Neuronal stem cell (in vitro differentiated cells): ENCODE measurements around the gene PHEX.

Experiments used
- DNase-seq: peaks from one replicate; pipeline ENCODE4 v3.0.0-alpha.2; 2013; ENCODE audit warnings: low spot score
- H2AFZ ChIP-seq: one replicate; pipeline ENCODE4 v1.6.1; 2013; ENCODE audit warnings: mild to moderate bottlenecking, low read length, inconsistent platforms
- H2AK5ac ChIP-seq: 2 replicates; pipeline ENCODE4 v1.6.1; 2013; ENCODE audit warnings: low read depth, mild to moderate bottlenecking, inconsistent platforms, low read length, moderate library complexity, mixed read lengths
- H2BK120ac ChIP-seq: 2 replicates; pipeline ENCODE4 v1.6.1; 2013; ENCODE audit warnings: low read depth, mild to moderate bottlenecking, inconsistent platforms, low read length, moderate library complexity, mixed read lengths
- H2BK12ac ChIP-seq: one replicate; pipeline ENCODE4 v1.6.1; 2013; ENCODE audit warnings: low read length, inconsistent platforms
- H2BK15ac ChIP-seq: 2 replicates; pipeline ENCODE4 v1.6.1; 2013; ENCODE audit warnings: mild to moderate bottlenecking, low read length, inconsistent platforms, mixed read lengths
- H2BK5ac ChIP-seq: one replicate; pipeline ENCODE4 v1.6.1; 2013; ENCODE audit warnings: inconsistent platforms, mild to moderate bottlenecking, low read length, moderate library complexity
- H3K14ac ChIP-seq: one replicate; pipeline ENCODE4 v1.6.1; 2013; ENCODE audit warnings: low read length, inconsistent platforms
- H3K18ac ChIP-seq: 2 replicates; pipeline ENCODE4 v1.6.1; 2013; ENCODE audit warnings: low read length, inconsistent platforms
- H3K23ac ChIP-seq: 2 replicates; pipeline ENCODE4 v1.6.1; 2013; ENCODE audit warnings: low read depth, mild to moderate bottlenecking, mixed read lengths, low read length, inconsistent platforms; ENCODE audit not compliant: poor library complexity
- H3K27ac ChIP-seq: replicated peaks from 3 replicates; pipeline ENCODE4 v1.5.1; 2013; ENCODE audit warnings: low read length, inconsistent platforms
- H3K27me3 ChIP-seq, 3 experiments: 2 replicates each; pipeline ENCODE4 v1.6.1; 2013; ENCODE audit warnings: low read length in 3 of 3, mild to moderate bottlenecking in 2 of 3, inconsistent platforms in 1 of 3, low read depth in 1 of 3, mixed read lengths in 1 of 3, moderate library complexity in 1 of 3; ENCODE audit not compliant: control insufficient read depth in 3 of 3, insufficient read depth in 3 of 3
- H3K36me3 ChIP-seq, 2 donors: replicated peaks in 1 of 2; 2 replicates each; pipeline ENCODE4 v1.6.1; 2013; ENCODE audit warnings: low read length in 2 of 2; ENCODE audit not compliant: control insufficient read depth in 2 of 2, insufficient read depth in 2 of 2
- H3K4ac ChIP-seq: 2 replicates; pipeline ENCODE4 v1.6.1; 2013; ENCODE audit warnings: inconsistent platforms, mild to moderate bottlenecking, low read length, moderate library complexity
- H3K4me1 ChIP-seq, 2 donors: 1 replicate in 1 of 2; 2 replicates in 1 of 2; pipeline ENCODE4 v1.6.1; 2013; ENCODE audit warnings: low read length in 2 of 2, low read depth in 1 of 2; ENCODE audit not compliant: control insufficient read depth in 2 of 2, insufficient read depth in 1 of 2
- H3K4me2 ChIP-seq: one replicate; pipeline ENCODE4 v1.6.1; 2013; ENCODE audit warnings: mild to moderate bottlenecking, low read length, inconsistent platforms; ENCODE audit not compliant: insufficient read depth, poor library complexity, severe bottlenecking
- H3K4me3 ChIP-seq, 2 donors: 2 replicates each; pipeline ENCODE4 v1.5.1; 2013; ENCODE audit warnings: low read length in 2 of 2, mild to moderate bottlenecking in 2 of 2, inconsistent platforms in 1 of 2, moderate library complexity in 1 of 2
- H3K79me1 ChIP-seq: one replicate; pipeline ENCODE4 v1.6.1; 2013; ENCODE audit warnings: low read depth, mild to moderate bottlenecking, inconsistent platforms, low read length, moderate library complexity
- H3K9ac ChIP-seq: one replicate; pipeline ENCODE4 v1.6.1; 2013; ENCODE audit warnings: mild to moderate bottlenecking, low read depth, low read length, inconsistent platforms; ENCODE audit not compliant: poor library complexity
- H3K9me3 ChIP-seq, 2 donors: replicated peaks in 1 of 2; 2 replicates each; pipeline versions ENCODE3 to v1.6.1; 2013; ENCODE audit warnings: low read length in 2 of 2, mild to moderate bottlenecking in 2 of 2, inconsistent platforms in 1 of 2, low read depth in 1 of 2, mixed read lengths in 1 of 2, moderate library complexity in 1 of 2; ENCODE audit not compliant: control insufficient read depth in 2 of 2, insufficient read depth in 1 of 2
- H4K8ac ChIP-seq: one replicate; pipeline ENCODE4 v1.6.1; 2013; ENCODE audit warnings: low read depth, mild to moderate bottlenecking, inconsistent platforms, low read length, moderate library complexity
- H4K91ac ChIP-seq: one replicate; pipeline ENCODE4 v1.6.1; 2013; ENCODE audit warnings: low read length, low read depth, mild to moderate bottlenecking, inconsistent platforms; ENCODE audit not compliant: poor library complexity
- WGBS, 2 donors: extraction: QIAGEN DNeasy Blood & Tissue Kit; methylation state at CpG; one replicate each; pipeline ENCODE4 v1.1.7; 2013; ENCODE audit warnings: missing lambda C conversion rate in 2 of 2, mixed read lengths in 1 of 2; ENCODE audit not compliant: insufficient read length in 2 of 2, insufficient replicate concordance in 1 of 2; ENCODE audit errors: extremely low coverage in 2 of 2; 5-methylcytosine and 5-hydroxymethylcytosine counted together

Gene PHEX

DNA sequence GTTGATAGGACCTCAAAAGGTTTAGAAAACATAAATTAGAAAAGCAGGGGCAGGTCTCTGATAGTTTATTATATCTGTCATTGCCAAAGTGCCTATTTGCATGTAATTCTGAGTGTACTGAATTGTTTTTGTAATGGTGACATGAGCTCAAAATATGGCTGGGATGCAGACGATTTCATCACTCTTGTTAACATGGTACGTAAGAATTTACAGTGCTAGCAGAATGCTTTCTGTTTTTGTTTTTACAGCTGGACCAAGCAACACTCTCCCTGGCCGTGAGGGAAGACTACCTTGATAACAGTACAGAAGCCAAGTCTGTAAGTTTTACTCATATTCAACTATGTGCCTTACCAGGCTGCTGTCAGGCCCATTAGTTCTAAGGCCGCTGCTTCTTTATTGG, 58.1 kb downstream of the PHEX start:
- Histone ChIP-seq H4K91ac (no peak overlapping the region), H3K4me2 (no peak overlapping the region), H3K18ac (no peak overlapping the region), H3K9me3 (no peaks in the 10 kb centered on the region), H2AK5ac (no peak overlapping the region), H3K4me1 (peaks cover 0 to 3% of the 10 kb centered on the region in 2 donors), H3K4ac (no peak overlapping the region), H3K36me3 (no peaks in the 10 kb centered on the region), H3K14ac (no peak overlapping the region), H4K8ac (no peak overlapping the region), H2BK15ac (no peak overlapping the region), H2AFZ (no peak overlapping the region), H3K27ac (no peak overlapping the region), H3K9ac (no peak overlapping the region), H3K79me1 (no peaks in the 10 kb centered on the region), H2BK5ac (no peak overlapping the region), H3K27me3 (no peaks in the 10 kb centered on the region), H2BK12ac (no peak overlapping the region), H3K23ac (no peak overlapping the region), H2BK120ac (no peak overlapping the region), H3K4me3 (no peak overlapping the region)
- DNase-seq, result no peak
- no CpG with 5 or more reads among the region's 4 CpGs for WGBS, 2 donors

DNA sequence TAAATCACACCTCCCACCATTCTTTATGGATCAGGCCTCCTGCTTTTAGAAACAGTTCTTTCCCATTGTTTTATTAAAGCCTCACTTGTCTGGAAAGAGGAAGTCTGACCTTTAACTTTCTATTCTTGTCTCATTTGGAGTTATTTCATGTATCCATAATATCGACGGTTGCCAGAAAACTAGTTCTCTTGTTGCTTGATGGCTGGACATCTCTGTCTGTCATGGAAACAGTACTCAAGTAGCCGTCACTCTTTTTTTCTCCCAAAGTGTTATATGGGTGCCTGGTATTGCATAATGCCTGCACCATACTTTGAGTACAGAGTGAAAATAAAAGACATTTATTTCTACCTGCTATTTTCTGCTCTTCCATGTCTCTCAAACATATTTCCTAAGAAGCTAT, 61.4 kb downstream of the PHEX start:
- peaks cover 0 to 8% of the 10 kb centered on the region in 2 donors for H3K4me1 ChIP-seq
- H2AFZ ChIP-seq, result no peak overlapping the region
- H2BK12ac ChIP-seq, result no peak overlapping the region
- no peak overlapping the region for H3K9ac ChIP-seq
- no peaks in the 10 kb centered on the region for H3K9me3 ChIP-seq
- no peak overlapping the region for H2AK5ac ChIP-seq
- no peak overlapping the region for H3K4ac ChIP-seq
- H3K27ac ChIP-seq, result no peak overlapping the region
- H3K36me3 ChIP-seq, result no peaks in the 10 kb centered on the region
- no peak for DNase-seq
- H4K91ac ChIP-seq, result no peak overlapping the region
- H3K14ac ChIP-seq, result no peak overlapping the region
- H3K23ac ChIP-seq, result no peak overlapping the region
- no peak overlapping the region for H2BK15ac ChIP-seq
- no peak overlapping the region for H2BK5ac ChIP-seq
- no peak overlapping the region for H3K4me2 ChIP-seq
- H4K8ac ChIP-seq, result no peak overlapping the region
- H3K4me3 ChIP-seq, result no peak overlapping the region
- H3K18ac ChIP-seq, result no peak overlapping the region
- H2BK120ac ChIP-seq, result no peak overlapping the region
- no CpG with 5 or more reads among the region's 3 CpGs for WGBS, 2 donors
- no peaks in the 10 kb centered on the region for H3K79me1 ChIP-seq
- H3K27me3 ChIP-seq, result no peaks in the 10 kb centered on the region

DNA sequence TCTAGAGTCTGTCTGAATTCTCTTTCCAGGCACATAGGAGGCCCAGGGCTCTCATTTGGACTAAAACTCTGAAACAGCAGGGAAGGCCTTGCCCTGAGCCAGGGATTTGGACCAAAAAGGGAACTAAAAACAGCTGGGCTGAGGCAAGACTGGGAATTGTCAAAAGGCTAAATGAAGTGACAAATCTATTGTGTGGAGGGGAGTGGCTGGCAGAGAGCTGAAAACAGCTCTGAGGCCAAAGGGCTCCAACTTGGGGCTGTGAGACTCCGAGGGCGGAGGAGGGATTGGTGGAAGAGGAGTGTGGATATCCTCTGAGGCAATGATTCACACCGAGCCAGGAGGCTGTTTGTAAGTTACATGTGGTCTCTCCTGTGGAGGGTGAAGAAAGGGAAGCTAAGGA, 63.2 kb downstream of the PHEX start:
- H2BK15ac ChIP-seq, result no peak overlapping the region
- no peak overlapping the region for H3K23ac ChIP-seq
- H3K79me1 ChIP-seq, result no peaks in the 10 kb centered on the region
- no peak overlapping the region for H2BK5ac ChIP-seq
- no CpG with 5 or more reads among the region's 3 CpGs for WGBS, 2 donors
- H3K9ac ChIP-seq, result no peak overlapping the region
- no peak overlapping the region for H4K8ac ChIP-seq
- H2AFZ ChIP-seq, result peak overlapping the region; percentile 24
- H3K4me2 ChIP-seq, result no peak overlapping the region
- no peak overlapping the region for H3K4ac ChIP-seq
- no peak overlapping the region for H3K18ac ChIP-seq
- no peak overlapping the region for H4K91ac ChIP-seq
- H2BK12ac ChIP-seq, result no peak overlapping the region
- H3K36me3 ChIP-seq, result no peaks in the 10 kb centered on the region
- no peak overlapping the region for H2BK120ac ChIP-seq
- DNase-seq, result peak; percentile 17
- no peak overlapping the region for H3K4me3 ChIP-seq
- H3K14ac ChIP-seq, result no peak overlapping the region
- no peak overlapping the region for H2AK5ac ChIP-seq
- no peaks in the 10 kb centered on the region for H3K27me3 ChIP-seq
- peak overlapping the region; percentile 22 for H3K27ac ChIP-seq
- peaks cover 0 to 8% of the 10 kb centered on the region in 2 donors for H3K4me1 ChIP-seq
- no peaks in the 10 kb centered on the region for H3K9me3 ChIP-seq

DNA sequence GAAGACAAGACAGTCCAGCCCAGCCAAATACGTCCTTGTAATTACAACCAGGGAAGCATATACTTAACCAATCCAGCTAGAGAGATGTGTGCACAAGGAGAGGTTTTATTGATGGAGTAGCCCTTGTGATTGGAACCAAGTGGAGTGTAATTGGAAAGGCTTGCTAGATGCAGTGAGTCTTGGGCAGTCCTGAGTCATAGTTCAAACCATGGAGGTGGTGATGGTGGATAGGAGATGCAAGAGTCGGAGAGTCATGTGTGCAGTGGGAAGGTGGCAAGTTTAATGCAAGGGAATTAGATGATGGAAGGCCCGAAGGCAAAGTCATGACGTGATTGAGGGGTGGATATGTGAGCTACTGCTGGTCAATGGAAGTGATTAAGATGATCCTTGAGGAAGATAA, 63.7 kb downstream of the PHEX start:
- no peak overlapping the region for H3K23ac ChIP-seq
- no CpG with 5 or more reads among the region's 4 CpGs for WGBS, 2 donors
- no peak overlapping the region for H2BK12ac ChIP-seq
- H3K4me1 ChIP-seq, result peaks cover 0 to 8% of the 10 kb centered on the region in 2 donors
- H3K27me3 ChIP-seq, result no peaks in the 10 kb centered on the region
- no peak overlapping the region for H2AK5ac ChIP-seq
- no peaks in the 10 kb centered on the region for H3K9me3 ChIP-seq
- no peak overlapping the region for H3K4ac ChIP-seq
- no peak overlapping the region for H3K4me2 ChIP-seq
- H4K91ac ChIP-seq, result no peak overlapping the region
- H3K14ac ChIP-seq, result no peak overlapping the region
- H2BK5ac ChIP-seq, result no peak overlapping the region
- no peak for DNase-seq
- peak overlapping the region; percentile 24 for H2AFZ ChIP-seq
- no peak overlapping the region for H3K4me3 ChIP-seq
- no peak overlapping the region for H3K9ac ChIP-seq
- no peak overlapping the region for H3K18ac ChIP-seq
- no peaks in the 10 kb centered on the region for H3K79me1 ChIP-seq
- H3K36me3 ChIP-seq, result no peaks in the 10 kb centered on the region
- H2BK15ac ChIP-seq, result no peak overlapping the region
- no peak overlapping the region for H4K8ac ChIP-seq
- no peak overlapping the region for H2BK120ac ChIP-seq
- no peak overlapping the region for H3K27ac ChIP-seq
